Fibroblast of villous mesenchyme (primary cell): ENCODE data around the gene INSIG2. TPM values are rescaled to one million over a fixed set of nuclear protein-coding genes. Genes with fewer than 3 reads are reported as not detected.

Source experiments
- DNase-seq: peaks from one replicate; pipeline ENCODE4 v3.0.0-alpha.2; 2010; ENCODE audit warnings: low read depth
- H3K4me3 ChIP-seq: 2 replicates; pipeline ENCODE4 v1.5.1; 2011; ENCODE audit warnings: low read depth, mild to moderate bottlenecking, low read length
- CTCF ChIP-seq: IDR thresholded peaks from 2 replicates; pipeline ENCODE4 v1.5.1; 2012; ENCODE audit warnings: low read depth, mild to moderate bottlenecking, low read length; ENCODE audit not compliant: insufficient read depth
- total RNA-seq: library from RNA; depleted of rRNA; stranded (reverse); fragments of >200 nt; gene quantifications from 2 replicates; pipeline ENCODE4 v1.2.3, GENCODE V29; 2012

The INSIG2 gene
- total RNA-seq, 1 donor, result 13.0 TPM

GRCh38 chr2:118047380-118047826 is 40.9 kb upstream of the INSIG2 start:
- no peak overlapping the region for H3K4me3 ChIP-seq
- peak; percentile 57 for DNase-seq
- TF ChIP-seq CTCF, result no peak

DNA sequence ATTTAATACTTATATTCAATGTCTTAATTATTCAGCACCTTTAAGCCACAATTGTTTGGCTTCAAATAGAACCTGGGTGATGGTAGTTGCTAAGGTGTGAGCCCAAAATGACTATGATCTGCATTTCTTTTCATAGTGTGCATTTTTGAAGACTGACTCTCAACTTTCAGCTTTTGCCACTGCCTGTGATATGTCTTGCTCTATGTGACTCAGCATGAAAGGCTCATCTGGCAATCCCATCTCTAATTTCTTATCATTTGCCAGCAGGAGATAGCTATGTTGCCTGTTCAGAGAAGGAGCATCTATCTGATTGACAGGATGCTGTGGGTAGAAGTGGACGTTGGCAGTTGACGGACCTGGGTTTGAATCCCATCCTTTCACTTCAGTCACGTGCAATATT is 39.9 kb upstream of the INSIG2 start:
- TF ChIP-seq CTCF, result no peak
- DNase-seq, result no peak

GRCh38 chr2:118049140-118049815 is 39.0 kb upstream of the INSIG2 start:
- no peak for TF ChIP-seq CTCF
- H3K4me3 ChIP-seq, result no peak overlapping the region
- no peak for DNase-seq

More for the DNA sequence above, 39.9 kb upstream of the INSIG2 start:
- H3K4me3 ChIP-seq, result no peak overlapping the region

- no peak for DNase-seq
- TF ChIP-seq CTCF, result no peak
Observed at GRCh38 chr2:118049816-118050140, 38.5 kb upstream of the INSIG2 start.

GRCh38 chr2:118050386-118050785 is 37.9 kb upstream of the INSIG2 start:
- peak; percentile 73 for DNase-seq
- no peak for TF ChIP-seq CTCF
- H3K4me3 ChIP-seq, result no peak overlapping the region

More at GRCh38 chr2:118049816-118050140, 38.5 kb upstream of the INSIG2 start:
- no peak overlapping the region for H3K4me3 ChIP-seq

DNA sequence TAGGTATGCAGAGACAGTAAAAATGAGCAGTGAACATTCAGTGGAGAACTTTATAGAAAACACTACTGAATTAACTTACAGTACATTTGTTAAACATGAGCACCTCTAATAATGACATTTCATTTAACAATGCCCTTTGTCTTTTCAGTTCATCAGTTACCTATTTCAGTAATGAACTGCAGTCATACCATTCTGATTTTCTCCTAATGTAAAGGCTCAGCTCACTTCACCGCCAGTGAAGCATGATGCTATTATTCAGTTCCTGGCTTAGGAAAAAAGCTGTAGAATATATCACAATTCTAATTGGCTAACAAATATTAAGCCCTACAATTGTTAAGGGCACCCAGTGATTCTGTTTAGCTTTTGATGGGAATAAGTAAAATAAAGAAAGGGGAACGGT is 37.3 kb upstream of the INSIG2 start:
- no peak for TF ChIP-seq CTCF
- no peak overlapping the region for H3K4me3 ChIP-seq
- no peak for DNase-seq

DNA sequence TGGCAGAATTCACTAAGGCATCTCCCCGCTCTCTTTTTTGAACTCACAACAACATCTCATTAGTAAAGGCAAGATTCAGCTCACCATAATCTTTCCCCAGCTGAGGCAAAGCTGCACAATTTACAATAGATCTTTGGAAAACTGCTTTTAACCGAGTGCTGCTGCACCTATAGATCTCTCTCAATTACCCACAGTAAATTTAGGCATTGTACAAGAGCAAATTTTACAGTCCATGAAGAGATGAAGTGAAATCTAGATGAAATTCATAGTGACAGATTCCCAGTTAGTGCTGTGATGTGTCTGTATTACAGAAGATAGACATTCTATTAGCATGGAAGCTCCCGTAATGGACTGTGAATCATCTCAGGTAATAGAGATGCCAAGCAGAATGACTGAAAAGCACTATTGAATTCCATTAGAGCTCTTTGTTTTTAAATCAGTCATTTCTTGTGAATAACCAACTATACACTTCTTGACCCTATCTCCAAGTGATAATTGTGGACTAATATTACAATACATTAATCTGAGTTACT is 36.4 kb upstream of the INSIG2 start:
- no peak overlapping the region for H3K4me3 ChIP-seq
- no peak for TF ChIP-seq CTCF
- no peak for DNase-seq
